Hepatic stellate cell (primary cell): Measurements from ENCODE around the gene KCNH6.
A peak's percentile ranks its signal among the peaks of the same experiment; 100 is the strongest.

Experiments used
- DNase-seq: peaks from one replicate; pipeline ENCODE4 v3.0.0; 2011; ENCODE audit warnings: low spot score

The KCNH6 gene, protein sequence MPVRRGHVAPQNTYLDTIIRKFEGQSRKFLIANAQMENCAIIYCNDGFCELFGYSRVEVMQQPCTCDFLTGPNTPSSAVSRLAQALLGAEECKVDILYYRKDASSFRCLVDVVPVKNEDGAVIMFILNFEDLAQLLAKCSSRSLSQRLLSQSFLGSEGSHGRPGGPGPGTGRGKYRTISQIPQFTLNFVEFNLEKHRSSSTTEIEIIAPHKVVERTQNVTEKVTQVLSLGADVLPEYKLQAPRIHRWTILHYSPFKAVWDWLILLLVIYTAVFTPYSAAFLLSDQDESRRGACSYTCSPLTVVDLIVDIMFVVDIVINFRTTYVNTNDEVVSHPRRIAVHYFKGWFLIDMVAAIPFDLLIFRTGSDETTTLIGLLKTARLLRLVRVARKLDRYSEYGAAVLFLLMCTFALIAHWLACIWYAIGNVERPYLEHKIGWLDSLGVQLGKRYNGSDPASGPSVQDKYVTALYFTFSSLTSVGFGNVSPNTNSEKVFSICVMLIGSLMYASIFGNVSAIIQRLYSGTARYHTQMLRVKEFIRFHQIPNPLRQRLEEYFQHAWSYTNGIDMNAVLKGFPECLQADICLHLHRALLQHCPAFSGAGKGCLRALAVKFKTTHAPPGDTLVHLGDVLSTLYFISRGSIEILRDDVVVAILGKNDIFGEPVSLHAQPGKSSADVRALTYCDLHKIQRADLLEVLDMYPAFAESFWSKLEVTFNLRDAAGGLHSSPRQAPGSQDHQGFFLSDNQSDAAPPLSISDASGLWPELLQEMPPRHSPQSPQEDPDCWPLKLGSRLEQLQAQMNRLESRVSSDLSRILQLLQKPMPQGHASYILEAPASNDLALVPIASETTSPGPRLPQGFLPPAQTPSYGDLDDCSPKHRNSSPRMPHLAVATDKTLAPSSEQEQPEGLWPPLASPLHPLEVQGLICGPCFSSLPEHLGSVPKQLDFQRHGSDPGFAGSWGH

DNA sequence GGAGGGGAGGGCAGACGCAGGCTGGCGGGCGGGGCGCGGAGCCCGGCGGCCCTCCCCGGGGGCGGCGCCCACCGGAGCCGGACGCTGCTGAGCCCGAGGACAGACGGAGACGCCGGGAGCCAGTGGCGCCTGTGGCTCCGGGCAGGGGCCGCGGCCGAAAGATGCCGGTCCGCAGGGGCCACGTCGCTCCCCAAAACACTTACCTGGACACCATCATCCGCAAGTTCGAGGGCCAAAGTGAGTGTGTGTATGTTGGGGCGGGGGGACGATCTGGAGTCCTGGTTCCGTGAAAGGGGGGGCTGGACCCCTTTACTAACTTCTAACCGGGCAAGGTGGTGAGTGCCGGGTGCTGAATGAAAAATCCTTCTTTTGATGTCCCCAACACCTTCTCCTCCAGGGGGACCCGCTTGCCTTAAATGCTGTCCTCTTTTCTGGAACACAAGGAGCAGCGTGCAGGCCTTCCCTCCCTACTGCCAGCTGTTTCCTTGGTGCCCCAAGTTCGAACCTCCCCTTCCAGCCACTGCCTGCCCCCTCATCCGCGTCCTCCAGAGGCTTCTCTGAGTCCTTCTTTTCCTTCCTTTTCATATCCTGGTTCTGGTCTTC is at the start of gene KCNH6:
Gene KCNH6, plus strand, starts transcription at position 106 of the 603 bp plus-strand sequence. Its CDS starts 56 bp downstream, at position 162.
- no peak for DNase-seq

DNA sequence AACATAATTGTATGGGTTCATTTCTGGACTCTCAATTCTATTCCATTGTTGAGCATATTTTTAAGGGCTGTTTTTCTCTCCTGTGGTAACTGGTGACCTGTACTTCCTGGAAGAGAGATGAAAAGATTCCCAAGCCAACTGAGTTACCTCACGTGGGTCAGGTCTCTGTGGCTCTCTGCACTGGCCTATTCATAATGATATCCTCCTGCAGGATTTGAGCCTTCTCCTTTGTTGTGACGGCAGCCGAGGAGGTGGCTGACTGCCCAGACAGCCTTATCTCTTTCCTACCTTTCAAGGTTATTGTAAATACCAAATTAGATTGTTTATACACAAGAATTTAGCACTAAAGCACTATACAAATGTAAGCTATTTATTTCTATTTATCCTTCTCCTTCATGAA is 49.0 kb upstream of the KCNH6 start:
- DNase-seq = no peak

DNA sequence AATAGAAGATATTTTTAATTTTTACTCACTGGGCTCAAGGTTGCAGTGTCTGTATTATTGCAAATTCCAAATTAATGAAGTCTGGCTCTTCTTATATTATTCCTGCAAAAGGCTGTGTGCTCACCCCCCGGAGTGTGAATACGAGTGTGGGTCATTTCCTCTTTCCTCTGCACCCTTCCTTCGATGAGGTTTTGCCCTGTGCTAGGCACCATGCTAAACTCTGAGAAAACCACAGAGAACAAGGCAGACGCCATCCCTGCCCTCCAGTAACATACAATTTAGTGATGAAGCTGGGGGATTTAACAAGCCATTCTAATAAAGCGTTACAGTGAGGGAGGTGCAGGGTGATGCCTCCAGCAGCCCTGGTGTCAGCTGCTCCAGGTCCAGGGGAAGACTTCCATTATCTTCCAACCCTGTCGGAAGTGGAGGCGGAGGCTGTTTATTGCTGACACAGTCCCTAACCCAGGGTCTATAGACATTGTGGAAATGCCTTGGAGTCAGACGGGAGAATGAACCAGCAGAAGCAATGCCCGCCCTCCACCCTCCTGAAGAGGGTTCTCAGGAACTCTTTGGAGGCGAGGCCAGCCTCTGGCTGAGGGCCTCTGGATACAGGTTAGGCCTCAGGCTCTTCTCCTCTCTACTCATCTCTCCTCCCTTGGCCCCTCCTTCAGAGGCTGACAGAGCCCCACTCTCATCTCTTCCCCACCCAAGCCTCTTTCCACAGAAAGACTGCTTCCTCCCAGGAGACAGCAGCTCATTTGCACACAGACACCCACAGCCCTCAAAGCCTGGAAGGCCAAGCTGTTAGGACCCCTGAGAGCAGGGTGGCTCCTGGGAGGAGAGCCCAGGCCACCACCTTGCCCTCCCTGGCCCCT is 48.3 kb upstream of the KCNH6 start:
- DNase-seq = no peak

DNA sequence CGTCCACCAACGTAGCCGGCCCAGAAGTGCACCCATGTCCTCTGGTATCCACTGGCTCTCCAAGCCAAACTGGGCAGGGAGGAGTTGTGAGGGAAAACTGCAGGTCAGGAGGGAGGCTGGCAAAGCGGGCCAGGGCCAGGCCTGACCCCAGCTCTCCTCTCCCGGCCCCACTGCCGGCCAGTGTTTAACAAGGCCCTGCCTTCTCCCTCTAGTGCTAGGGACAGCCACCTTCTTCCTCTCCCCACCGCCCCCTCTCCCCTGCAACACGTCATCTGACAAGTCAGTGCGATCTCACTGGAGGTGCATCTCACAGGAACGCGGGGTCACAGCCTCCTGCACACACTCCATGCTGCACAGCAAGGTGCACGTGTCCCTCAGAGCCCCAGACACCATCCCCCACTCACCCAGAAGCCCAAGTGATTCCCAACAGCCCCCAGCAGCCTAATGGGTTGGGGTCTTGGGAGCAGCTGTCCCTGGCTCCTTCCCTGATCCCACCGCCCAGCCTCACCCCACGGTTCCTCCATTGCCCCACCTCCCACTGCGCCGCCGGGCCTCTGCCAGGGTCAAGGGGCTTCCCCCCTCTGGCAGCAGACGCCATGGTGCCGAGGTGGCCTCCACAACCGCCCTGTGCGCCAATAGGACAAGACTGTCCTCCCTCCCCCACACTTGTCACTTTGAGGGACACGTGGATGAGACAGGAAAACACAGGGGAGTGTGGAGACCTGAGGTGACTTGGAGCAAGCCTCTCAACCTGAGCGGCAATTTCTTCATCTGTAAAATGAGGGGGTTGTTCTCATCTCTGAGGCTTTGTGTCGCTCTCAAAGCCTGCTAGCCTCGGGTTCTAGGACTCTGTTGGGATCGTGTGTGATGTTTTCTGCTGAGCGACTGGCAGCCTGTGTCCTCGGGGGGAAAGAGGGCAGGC is 47.4 kb upstream of the KCNH6 start:
- DNase-seq = no peak

DNA sequence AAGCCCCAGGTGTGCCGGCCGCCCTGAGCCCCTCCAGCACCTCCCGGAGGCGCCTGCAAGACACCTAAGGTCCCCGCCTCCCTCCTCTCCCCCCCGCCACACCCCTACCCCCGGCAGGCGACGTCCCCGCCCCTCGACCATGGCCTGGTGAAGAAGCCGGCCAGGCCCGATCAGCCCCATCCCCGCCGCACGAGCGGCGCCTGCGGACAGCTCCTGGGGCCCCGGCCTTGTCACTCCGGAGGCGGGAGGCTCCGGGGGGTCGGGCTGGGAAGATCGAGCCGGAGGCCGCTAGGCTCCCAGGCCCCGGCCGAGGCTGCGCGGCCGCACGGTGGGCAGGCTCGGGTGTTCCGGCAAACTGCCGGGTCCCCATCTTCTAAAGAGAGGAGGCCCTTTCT is 46.7 kb upstream of the KCNH6 start:
- DNase-seq = no peak

DNA sequence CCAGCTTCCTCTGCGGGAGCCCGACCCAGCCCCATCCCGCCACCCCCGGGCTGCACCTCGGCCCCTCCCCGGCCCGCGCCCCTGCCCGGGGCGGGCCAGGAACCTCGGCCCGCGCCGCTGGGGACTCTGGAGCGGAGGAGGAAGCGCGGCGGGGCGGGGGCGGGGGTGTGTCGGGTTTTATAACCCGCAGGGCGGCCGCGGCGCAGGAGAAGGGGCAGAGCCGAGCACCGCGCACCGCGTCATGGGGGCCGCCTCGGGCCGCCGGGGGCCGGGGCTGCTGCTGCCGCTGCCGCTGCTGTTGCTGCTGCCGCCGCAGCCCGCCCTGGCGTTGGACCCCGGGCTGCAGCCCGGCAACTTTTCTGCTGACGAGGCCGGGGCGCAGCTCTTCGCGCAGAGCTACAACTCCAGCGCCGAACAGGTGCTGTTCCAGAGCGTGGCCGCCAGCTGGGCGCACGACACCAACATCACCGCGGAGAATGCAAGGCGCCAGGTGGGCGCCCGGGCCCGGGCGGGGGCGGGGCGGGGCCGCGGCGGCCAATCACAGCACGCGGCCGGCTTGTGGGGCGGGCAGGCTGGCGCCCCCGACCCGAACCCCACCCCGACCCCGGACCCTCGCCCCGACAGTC is 46.2 kb upstream of the KCNH6 start, which contains the start of gene ACE:
Gene ACE, plus strand, starts transcription at position 208 of the 626 bp plus-strand sequence. Its CDS starts 34 bp downstream, at position 242.
- peak; percentile 19 for DNase-seq

DNA sequence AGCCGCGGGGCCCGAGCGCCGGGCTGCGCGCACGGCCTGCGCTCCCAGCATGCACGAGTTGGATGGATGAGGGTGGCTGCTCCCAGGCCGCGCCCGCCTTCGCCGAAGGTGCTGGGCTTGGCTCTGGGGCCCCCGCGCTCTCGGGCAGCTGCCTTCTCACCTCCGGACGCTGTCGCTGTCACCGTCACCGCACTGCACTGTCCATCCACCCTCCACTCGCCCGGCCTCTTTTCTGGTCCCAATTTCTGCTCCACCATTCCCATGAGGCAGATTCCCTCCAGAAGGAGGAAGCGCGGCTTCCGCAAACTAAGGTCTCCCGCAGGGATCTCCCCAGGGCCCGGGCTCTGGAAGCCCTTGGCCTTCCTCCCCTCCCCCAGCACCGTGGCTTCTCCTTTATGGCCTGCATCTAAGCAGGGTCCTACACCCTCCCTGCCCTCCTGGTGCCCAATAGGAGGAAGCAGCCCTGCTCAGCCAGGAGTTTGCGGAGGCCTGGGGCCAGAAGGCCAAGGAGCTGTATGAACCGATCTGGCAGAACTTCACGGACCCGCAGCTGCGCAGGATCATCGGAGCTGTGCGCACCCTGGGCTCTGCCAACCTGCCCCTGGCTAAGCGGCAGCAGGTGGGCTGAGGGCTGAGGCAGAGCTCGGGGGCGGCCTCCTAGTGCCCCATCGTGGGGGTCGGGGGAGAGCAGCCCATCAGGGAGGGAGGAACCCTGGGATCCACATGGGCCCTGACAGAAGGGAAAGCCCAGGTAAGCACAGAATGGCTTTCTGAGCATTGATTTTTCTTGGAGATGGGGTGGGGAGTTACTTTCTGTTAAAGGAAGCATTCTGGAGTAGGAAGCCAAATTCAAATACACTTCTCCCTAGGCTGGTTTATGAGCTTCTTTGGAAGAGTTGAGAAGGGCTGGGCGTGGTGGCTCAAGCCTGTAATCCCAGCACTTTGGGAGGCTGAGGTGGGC is 45.4 kb upstream of the KCNH6 start:
- peak; percentile 32 for DNase-seq

DNA sequence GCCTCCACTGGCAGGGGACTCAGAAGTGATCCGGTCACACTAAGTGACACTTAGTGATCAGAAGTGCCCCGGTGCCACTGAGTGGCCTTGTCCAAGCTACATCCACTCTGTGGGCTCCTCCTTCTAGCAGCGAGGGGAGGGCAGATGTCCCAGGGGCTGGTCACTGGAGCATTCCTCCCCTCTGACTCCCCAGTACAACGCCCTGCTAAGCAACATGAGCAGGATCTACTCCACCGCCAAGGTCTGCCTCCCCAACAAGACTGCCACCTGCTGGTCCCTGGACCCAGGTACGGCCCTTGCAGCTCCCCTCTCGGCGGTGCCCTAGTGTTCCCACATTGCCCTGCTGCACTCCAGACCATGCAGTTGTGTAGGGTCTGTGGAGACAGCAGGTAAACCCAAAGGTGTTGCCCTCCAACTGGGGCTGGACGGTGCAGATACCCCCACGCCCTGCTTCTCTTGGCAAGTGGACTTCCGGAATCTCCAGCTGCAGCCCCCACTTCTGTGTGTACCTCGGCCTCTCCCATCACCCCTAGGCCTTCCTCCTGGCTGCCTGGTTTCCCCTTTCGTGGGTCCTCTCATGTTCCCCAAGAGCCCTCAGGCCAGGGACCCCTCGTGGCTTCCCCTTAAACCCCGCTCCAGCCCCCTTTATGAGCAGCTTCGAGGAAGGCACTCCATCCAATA is 44.2 kb upstream of the KCNH6 start:
- peak; percentile 99 for DNase-seq

DNA sequence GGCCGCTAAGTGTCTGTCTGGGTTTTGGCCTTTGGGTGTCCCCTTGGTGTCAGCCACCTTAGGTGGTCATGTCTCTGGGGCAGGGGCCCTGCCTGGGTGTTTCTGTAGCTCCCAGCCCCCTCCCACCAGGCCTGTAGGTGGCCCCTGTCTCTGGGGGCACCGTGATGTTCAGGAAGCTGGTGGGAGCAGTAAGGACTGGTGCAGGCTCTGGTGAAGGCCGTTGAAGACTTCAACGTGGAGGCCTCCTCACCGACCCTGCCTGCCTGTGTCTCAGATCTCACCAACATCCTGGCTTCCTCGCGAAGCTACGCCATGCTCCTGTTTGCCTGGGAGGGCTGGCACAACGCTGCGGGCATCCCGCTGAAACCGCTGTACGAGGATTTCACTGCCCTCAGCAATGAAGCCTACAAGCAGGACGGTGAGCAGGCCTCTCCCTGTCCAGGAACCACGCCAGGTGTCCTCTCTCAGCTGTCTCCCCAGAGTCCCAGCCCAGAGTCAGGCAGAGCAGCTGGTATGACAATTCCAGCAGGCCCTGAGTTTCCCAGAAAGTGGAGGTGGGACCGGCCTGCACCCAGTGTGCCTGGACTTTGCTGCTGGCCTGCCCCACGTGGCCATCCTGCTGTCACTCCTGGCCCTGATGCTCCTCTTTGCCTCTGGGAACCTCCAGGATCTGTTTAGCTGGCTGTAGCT is 43.5 kb upstream of the KCNH6 start:
- no peak for DNase-seq

DNA sequence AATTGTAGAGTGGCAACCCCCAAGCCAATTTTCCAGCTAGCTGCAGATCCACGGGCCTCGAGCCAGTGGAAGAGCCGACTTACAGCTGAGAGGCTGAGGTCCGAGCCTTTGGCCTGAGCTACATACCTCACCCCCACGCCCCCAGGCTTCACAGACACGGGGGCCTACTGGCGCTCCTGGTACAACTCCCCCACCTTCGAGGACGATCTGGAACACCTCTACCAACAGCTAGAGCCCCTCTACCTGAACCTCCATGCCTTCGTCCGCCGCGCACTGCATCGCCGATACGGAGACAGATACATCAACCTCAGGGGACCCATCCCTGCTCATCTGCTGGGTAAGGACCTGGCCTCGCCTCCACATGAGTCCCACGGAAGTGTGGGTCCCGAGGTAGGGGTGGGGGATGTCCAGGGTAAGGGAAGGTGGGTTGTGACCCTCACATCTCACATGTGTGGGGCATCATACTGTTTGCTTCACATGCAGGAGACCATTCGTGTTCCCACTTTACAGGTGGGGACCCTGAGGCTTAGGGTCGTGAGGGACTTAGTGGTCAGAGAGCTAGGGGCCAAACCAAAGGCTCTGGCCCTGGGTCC is 42.9 kb upstream of the KCNH6 start:
- no peak for DNase-seq

DNA sequence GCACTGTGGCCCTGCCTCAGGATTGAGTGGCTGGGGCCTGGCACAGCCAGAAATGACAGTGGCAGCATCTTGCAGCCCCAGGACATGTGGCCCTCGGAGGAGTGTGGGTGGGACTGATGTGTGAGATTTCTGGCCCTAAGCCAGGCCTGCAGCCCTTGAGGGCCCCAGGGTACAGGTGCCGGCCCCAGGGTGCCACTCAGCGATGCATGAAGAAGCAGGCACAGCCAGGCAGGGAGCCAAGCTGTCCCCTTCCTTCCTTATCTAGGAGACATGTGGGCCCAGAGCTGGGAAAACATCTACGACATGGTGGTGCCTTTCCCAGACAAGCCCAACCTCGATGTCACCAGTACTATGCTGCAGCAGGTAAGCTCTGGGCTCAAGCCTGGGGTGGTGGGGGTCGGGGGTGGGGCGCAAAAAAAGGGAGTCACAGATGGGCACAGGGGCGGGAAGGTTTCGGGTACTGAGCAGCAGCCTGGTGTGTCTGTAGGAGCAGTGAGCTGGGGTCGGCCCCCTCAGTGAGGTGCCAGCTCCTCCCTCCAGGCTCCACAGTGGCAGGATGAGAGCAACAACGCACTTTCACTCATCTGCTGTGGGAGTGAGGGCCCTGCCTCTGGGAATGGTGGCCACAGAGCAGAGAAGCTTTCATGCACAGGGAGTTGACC is 42.2 kb upstream of the KCNH6 start:
- no peak for DNase-seq

DNA sequence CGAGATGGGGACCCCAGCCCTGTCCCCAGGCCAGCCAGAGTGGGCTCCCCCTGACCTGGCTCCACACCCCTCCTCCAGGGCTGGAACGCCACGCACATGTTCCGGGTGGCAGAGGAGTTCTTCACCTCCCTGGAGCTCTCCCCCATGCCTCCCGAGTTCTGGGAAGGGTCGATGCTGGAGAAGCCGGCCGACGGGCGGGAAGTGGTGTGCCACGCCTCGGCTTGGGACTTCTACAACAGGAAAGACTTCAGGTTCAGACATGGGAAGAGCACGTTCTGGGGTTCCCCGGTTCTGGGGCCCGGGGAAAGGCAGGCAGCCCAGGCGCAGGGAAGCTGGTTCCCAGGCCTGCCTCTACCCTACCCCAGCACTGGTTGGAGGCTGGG is 41.7 kb upstream of the KCNH6 start:
- DNase-seq = no peak

DNA sequence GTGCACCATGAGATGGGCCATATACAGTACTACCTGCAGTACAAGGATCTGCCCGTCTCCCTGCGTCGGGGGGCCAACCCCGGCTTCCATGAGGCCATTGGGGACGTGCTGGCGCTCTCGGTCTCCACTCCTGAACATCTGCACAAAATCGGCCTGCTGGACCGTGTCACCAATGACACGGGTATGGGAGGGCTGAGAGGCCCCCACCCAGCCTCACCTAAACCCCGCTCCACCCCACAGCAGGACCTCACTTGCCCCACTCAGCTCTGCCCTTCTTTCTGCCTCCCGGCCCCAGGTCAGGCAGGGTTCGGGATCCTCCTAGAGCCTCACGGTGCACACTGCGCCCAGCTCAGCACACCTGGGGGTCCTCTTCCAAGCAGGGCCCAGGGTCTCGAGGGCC is 40.6 kb upstream of the KCNH6 start:
- no peak for DNase-seq

DNA sequence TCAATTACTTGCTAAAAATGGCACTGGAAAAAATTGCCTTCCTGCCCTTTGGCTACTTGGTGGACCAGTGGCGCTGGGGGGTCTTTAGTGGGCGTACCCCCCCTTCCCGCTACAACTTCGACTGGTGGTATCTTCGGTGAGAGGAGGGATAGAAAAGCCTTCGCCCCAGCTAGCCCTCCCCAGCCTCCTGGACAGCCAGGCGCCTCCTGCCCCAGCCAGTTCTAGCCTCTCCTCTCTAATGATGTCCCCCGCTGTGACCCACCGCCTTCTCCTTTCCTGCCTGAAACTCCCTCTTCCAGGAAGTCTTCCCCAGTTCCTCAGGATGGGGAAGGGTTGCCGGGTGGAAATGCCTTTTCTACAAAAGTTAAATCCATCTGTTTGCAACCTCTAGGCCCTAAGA is 40.1 kb upstream of the KCNH6 start:
- DNase-seq = no peak

DNA sequence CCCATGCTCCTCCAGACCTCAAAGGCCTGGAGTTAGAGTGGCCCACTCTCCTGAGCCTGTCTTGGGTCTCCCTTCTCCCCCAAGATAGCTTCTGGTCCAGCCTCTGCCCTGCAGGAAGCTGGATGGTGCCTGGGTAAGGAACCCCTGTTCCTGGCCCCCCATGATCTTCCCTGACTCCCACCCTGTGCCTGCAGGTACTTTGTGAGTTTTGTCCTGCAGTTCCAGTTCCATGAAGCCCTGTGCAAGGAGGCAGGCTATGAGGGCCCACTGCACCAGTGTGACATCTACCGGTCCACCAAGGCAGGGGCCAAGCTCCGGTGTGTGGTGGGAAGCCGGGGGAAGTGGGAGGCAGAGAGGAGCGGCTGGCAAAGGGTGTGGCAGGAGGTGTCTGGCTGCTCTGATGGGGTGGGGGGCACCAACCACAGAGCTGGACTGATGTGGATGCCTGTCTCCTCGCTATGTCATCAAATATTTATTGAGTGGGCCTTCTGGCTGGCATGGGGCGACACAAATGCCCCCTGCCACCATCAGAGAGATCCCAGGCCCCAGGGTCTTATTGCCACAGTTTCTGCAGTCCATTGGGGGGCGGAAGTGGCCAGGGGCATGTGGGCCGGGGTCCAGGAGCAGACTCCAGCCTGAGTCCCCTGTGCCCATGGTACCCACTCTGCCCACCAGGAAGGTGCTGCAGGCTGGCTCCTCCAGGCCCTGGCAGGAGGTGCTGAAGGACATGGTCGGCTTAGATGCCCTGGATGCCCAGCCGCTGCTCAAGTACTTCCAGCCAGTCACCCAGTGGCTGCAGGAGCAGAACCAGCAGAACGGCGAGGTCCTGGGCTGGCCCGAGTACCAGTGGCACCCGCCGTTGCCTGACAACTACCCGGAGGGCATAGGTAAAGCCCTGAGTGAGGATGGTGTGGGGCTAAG is 39.2 kb upstream of the KCNH6 start:
- DNase-seq = no peak
